IPS DF 6.9 (cell line): Measurements from ENCODE around the gene FKBP5.
"Not testable (repeated sequence)": the region's sequence is repeated elsewhere in the genome, so short reads cannot be mapped to it uniquely, and the experiment has no call there.

Source experiments
- DNase-seq: peaks from one replicate; pipeline ENCODE4 v3.0.0-alpha.2; 2013; ENCODE audit warnings: low read depth, low spot score
- H3K27ac ChIP-seq: one replicate; pipeline ENCODE4 v1.5.1; 2013; ENCODE audit warnings: low read length, control low read depth
- H3K27me3 ChIP-seq: 2 replicates; pipeline ENCODE4 v1.6.1; 2013; ENCODE audit warnings: mild to moderate bottlenecking, low read length; ENCODE audit not compliant: control insufficient read depth, insufficient read depth
- H3K36me3 ChIP-seq: 2 replicates; pipeline ENCODE4 v1.6.1; 2013; ENCODE audit warnings: low read length; ENCODE audit not compliant: control insufficient read depth, insufficient read depth
- H3K4me1 ChIP-seq: 2 replicates; pipeline ENCODE4 v1.6.1; 2013; ENCODE audit warnings: low read length; ENCODE audit not compliant: control insufficient read depth, insufficient read depth
- H3K4me3 ChIP-seq: 2 replicates; pipeline ENCODE4 v1.5.1; 2013; ENCODE audit warnings: mild to moderate bottlenecking, low read length
- H3K9me3 ChIP-seq: 2 replicates; pipeline ENCODE4 v1.6.1; 2013; ENCODE audit warnings: low read length, inconsistent platforms; ENCODE audit not compliant: control insufficient read depth, insufficient read depth
- WGBS: extraction: QIAGEN DNeasy Blood & Tissue Kit; methylation state at CpG from one replicate; pipeline ENCODE4 v1.1.7; 2013; ENCODE audit warnings: mixed read lengths, missing lambda C conversion rate; ENCODE audit not compliant: insufficient read length, insufficient coverage; 5-methylcytosine and 5-hydroxymethylcytosine counted together

Gene FKBP5

GRCh38 chr6:35688605-35689322, at the start of gene FKBP5:
FKBP5 (minus strand) TSS chr6:35688915; CDS start chr6:35642824, 46,091 bp downstream.
- WGBS = no CpG with 5 or more reads among the region's 80 CpGs
- H3K9me3 ChIP-seq = no peaks in the 10 kb centered on the region
- DNase-seq = no peak
- H3K36me3 ChIP-seq = no peaks in the 10 kb centered on the region
- H3K4me1 ChIP-seq = peaks cover 2% of the 10 kb centered on the region; the same call in 1 of the 2 replicates
- peak within 1 kb of the TSS; percentile 87 for H3K4me3 ChIP-seq
- H3K27me3 ChIP-seq = no peaks in the 10 kb centered on the region
- no peak within 1 kb of the TSS for H3K27ac ChIP-seq

GRCh38 chr6:35737413-35738211, 48.9 kb upstream of the FKBP5 start:
- no peak overlapping the region for H3K4me3 ChIP-seq
- no peak overlapping the region for H3K27ac ChIP-seq
- no peaks in the 10 kb centered on the region for H3K36me3 ChIP-seq
- DNase-seq = no peak
- H3K9me3 ChIP-seq = no peaks in the 10 kb centered on the region
- WGBS = no CpG with 5 or more reads among the region's 16 CpGs
- peaks cover 10% of the 10 kb centered on the region for H3K4me1 ChIP-seq
- H3K27me3 ChIP-seq = no peaks in the 10 kb centered on the region

- H3K4me1 ChIP-seq = peaks cover 10% of the 10 kb centered on the region
- WGBS = no CpG with 5 or more reads among the region's 10 CpGs
- H3K4me3 ChIP-seq = no peak within 1 kb of the TSS
- no peak for DNase-seq
- H3K27me3 ChIP-seq = no peaks in the 10 kb centered on the region
- no peaks in the 10 kb centered on the region for H3K36me3 ChIP-seq
- no peaks in the 10 kb centered on the region for H3K9me3 ChIP-seq
- H3K27ac ChIP-seq = no peak within 1 kb of the TSS
Measured at GRCh38 chr6:35736982-35737412, 48.3 kb upstream of the FKBP5 start, which contains the start of gene ARMC12. ARMC12 (plus strand) TSS chr6:35737032; CDS start chr6:35737109, 77 bp downstream.

- Histone ChIP-seq H3K36me3 (no peaks in the 10 kb centered on the region), H3K4me1 (peaks cover 10% of the 10 kb centered on the region), H3K9me3 (no peaks in the 10 kb centered on the region), H3K27me3 (no peaks in the 10 kb centered on the region), H3K27ac (no peak overlapping the region), H3K4me3 (no peak overlapping the region)
- WGBS = no CpG with 5 or more reads among the region's 8 CpGs
- no peak for DNase-seq
Measured at GRCh38 chr6:35736253-35736894, 47.7 kb upstream of the FKBP5 start.

- no peak for DNase-seq
- Histone ChIP-seq H3K9me3 (no peaks in the 10 kb centered on the region), H3K27me3 (no peaks in the 10 kb centered on the region), H3K4me3 (no peak overlapping the region), H3K4me1 (peaks cover 8% of the 10 kb centered on the region), H3K27ac (no peak overlapping the region), H3K36me3 (no peaks in the 10 kb centered on the region)
- no CpG with 5 or more reads among the region's 3 CpGs for WGBS
Measured at GRCh38 chr6:35735452-35735851, 46.7 kb upstream of the FKBP5 start.

- DNase-seq, H3K36me3 ChIP-seq, H3K27ac ChIP-seq, H3K4me3 ChIP-seq, H3K4me1 ChIP-seq, H3K9me3 ChIP-seq, H3K27me3 ChIP-seq: not testable (repeated sequence)
- WGBS = no CpG with 5 or more reads among the region's 12 CpGs
Measured at GRCh38 chr6:35734319-35734718, 45.6 kb upstream of the FKBP5 start.

- no peaks in the 10 kb centered on the region for H3K36me3 ChIP-seq
- no CpG with 5 or more reads among the region's 8 CpGs for WGBS
- peaks cover 5% of the 10 kb centered on the region; the same call in 1 of the 2 replicates for H3K4me1 ChIP-seq
- H3K27ac ChIP-seq = no peak overlapping the region
- H3K9me3 ChIP-seq = no peaks in the 10 kb centered on the region
- no peaks in the 10 kb centered on the region for H3K27me3 ChIP-seq
- DNase-seq = no peak
- no peak overlapping the region for H3K4me3 ChIP-seq
Measured at GRCh38 chr6:35733633-35734032, 44.9 kb upstream of the FKBP5 start.

GRCh38 chr6:35731736-35732532, 43.2 kb upstream of the FKBP5 start:
- no CpG with 5 or more reads among the region's 61 CpGs for WGBS

GRCh38 chr6:35731414-35731735, 42.7 kb upstream of the FKBP5 start:
- peaks cover 6% of the 10 kb centered on the region for H3K4me1 ChIP-seq
- peak; percentile 90 for DNase-seq
- H3K36me3 ChIP-seq = no peaks in the 10 kb centered on the region
- H3K27ac ChIP-seq = no peak overlapping the region
- WGBS = no CpG with 5 or more reads among the region's 23 CpGs
- H3K4me3 ChIP-seq = peak overlapping the region; percentile 81
- no peaks in the 10 kb centered on the region for H3K9me3 ChIP-seq
- no peaks in the 10 kb centered on the region for H3K27me3 ChIP-seq

More at GRCh38 chr6:35731736-35732532, 43.2 kb upstream of the FKBP5 start:
- Histone ChIP-seq H3K36me3 (no peaks in the 10 kb centered on the region), H3K4me3 (peak overlapping the region; percentile 81), H3K27ac (no peak overlapping the region), H3K27me3 (no peaks in the 10 kb centered on the region), H3K9me3 (no peaks in the 10 kb centered on the region), H3K4me1 (peaks cover 5% of the 10 kb centered on the region)
- DNase-seq = no peak
